GM18867 (cell line): ENCODE results near the gene KIF5A.
A peak's percentile ranks its signal among the peaks of the same experiment; 100 is the strongest.
"Not testable (repeated sequence)": the region's sequence is repeated elsewhere in the genome, so short reads cannot be mapped to it uniquely, and the experiment has no call there.

ENCODE experiments used
- ATAC-seq: cut with Tn5 transposase; IDR thresholded peaks from one replicate; pipeline ENCODE4 v1.9.1; 2021; ENCODE audit warnings: mild to moderate bottlenecking, moderate library complexity; ENCODE audit not compliant: unreplicated experiment

KIF5A gene

DNA sequence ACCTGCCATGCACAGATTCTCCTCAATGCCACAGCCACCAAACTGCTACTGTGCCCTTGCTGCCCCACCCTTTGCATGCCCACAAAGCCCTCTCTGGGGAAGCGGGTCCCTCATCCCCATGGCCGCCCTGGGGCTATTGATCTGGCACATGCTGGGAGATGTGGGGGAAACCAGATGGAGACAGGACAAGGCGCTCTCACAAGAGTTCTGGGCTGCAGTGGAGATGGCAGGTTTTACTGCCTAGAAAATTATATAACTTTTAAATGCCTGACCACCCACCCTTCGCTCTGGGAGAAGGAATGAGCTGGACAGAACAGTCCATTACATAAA, 30.6 kb downstream of the KIF5A start:
- ATAC-seq: no peak

DNA sequence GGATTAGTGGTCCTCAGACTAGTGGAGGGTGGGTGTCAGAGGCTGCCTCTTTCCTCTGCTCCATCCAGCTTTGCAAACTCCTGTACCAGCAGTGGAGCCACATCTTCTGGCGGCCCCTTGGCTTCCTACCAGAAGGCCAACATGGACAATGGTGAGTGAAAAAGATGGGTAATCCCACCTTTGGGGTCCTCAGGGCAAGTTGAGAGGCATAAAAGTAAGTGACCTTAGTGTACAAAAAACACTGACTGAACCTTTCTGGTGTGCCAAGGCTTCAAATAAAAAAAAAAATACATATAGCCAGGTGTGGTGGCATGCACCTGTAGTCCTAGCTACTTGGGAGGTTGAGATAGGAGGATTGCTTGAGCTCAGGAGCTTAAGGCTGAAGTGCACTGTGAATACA, 32.0 kb downstream of the KIF5A start:
- ATAC-seq: no peak

DNA sequence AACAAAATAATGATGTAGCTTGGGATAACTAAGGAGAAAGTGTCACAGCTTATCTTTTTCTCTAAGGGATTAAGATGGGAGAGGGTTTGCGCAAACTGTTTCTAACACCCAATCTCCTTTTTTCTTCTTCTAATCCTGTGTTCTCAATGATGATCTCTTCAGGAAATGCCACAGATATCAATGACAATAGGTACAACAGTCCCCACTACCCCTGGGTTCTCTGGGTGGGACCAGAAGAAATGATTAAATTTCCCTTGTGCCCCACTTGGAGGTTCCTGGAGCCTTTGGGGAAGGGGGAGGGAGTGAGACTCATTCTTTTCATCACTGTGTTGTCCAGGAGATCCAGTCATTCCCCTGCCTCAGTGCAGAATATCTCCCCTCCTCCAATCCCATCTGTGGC, 32.6 kb downstream of the KIF5A start:
- no peak for ATAC-seq

DNA sequence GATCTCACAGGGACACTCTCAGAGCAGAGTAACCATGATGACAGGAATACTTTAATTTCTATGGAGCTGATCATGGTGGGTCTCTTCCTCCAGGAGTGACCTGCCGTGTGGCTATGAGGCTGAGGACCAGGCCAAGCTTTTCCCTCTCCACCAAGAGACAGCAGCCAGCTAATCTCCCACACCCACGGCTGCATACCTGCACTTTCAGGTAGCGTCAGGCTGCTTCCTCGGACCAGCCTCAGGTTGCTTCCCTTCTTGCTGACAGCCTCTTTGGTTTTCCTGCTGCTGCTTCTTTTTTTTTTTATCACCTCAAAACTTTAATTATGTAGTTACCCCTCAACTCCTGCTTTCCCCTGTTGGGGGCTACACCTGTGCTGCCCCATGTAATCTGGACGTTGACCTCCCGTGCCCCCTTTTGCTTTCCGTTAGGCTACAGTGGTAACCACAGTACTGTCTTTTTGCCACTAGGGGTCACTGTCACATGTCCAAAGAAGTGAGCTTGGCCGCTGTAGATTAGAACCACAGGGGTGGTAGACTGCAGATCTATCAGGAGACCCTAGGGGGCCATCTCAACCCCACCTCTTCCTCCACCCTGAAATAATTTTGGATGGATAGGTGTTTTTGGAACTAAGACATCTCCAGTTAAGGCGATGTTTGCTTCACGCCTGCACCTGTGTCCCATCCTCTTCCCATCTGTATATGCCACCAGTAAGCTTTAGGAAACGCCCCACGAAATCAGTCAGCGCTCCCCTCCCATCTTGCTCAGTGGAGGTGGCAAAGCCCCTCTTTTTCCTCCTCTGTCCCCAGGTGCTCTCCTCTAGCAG, 33.4 kb downstream of the KIF5A start:
- peak; percentile 96 for ATAC-seq

DNA sequence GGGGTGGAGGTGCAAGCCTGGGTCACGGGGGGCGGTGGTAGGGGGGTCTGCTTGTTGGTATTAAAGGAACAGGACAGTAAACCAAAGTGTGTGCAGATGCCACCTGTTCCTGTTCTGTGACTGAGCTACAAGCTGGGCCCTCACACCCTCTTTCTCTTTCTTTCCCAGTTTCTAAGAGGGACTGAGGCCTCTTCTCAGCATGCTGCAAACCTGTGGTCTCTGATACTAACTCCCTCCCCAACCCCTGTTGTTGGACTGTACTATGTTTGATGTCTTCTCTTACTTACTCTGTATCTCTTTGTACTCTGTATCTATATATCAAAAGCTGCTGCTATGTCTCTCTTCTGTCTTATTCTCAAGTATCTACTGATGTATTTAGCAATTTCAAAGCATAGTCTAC, 34.2 kb downstream of the KIF5A start:
- no peak for ATAC-seq

DNA sequence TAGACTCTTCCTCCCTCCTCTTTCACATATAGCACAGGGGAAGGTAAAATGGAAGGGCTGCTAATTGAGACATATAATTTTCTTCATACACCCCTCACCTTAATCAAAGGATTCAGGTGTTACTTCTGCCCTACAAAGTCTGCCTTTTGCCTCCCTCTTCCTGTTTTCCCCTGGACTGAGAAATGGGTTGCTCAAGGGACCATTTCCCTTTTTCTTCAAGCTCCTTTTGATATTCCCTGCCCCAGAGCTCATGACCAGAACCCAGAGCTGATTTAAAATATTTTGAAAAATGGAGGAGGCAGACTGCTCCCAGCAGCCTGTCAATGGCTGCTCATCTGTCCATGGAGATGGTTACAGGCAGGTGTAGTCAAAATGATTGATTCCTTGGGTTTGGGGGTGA, 34.8 kb downstream of the KIF5A start:
- no peak for ATAC-seq

DNA sequence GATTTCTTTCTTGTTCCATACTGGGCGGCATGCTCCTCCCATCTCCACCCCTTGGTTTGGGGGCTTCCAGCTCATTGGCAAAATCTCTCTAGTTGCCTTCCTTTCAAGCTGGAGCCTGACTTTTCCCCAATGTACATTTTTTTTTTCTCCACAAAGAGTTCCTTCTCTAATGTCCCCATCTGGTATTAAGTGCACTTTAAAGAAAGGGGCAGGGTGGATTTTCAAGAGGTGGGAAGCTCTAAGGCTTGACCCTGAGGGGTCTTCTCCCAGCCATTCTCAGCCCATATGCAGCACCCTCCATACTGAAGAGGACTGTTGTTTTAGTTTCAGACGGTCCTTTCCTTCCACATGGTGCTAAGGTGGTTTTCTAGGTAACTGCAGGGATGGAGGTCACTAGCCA, 35.3 kb downstream of the KIF5A start:
- no peak for ATAC-seq

DNA sequence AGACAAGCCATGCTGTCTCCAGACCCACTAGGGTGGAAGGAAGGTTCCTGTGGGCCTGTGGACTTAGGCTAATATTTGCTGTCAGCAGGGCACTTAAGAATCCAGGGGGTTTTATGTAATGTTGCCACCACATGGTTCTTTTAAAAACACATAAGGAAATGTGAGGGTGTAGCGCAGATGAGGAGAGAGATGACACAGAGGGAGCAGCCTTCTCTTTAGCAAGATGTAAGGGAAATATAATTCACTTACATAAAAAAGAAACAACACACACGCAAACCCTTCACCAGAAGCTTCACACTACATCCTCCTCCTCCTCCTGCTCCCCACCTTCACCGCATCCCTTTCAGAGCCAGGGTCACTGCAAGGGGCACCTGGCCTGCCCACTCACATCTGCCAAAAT, 36.3 kb downstream of the KIF5A start:
- ATAC-seq: no peak

DNA sequence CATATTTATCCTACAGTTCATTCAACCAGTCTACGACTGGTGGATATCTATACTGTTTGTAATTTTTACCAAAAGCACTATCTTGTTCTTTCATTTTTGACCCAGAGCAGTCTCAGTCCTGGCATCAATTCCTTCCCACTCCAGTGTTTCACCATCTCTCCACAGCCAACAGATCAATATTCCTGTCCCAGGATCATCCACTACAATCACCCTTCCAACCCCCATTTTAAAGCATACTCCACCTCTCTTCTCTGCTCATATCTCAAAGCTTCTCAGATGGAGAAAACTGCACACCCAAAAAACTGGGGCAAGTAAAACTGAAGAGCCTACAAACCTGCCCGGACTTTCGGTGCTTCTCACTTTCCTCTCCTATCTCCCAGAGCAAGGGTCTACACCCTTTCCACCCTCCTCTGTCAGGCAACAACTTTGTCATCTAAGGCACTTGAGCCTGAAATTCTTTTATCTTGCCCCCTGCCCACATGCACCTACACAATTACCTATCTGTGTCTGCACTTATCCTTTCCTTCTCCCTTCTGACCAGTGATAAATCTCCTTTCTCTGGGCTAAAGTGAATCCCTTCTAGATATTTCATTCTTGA, 37.1 kb downstream of the KIF5A start:
- ATAC-seq: no peak

DNA sequence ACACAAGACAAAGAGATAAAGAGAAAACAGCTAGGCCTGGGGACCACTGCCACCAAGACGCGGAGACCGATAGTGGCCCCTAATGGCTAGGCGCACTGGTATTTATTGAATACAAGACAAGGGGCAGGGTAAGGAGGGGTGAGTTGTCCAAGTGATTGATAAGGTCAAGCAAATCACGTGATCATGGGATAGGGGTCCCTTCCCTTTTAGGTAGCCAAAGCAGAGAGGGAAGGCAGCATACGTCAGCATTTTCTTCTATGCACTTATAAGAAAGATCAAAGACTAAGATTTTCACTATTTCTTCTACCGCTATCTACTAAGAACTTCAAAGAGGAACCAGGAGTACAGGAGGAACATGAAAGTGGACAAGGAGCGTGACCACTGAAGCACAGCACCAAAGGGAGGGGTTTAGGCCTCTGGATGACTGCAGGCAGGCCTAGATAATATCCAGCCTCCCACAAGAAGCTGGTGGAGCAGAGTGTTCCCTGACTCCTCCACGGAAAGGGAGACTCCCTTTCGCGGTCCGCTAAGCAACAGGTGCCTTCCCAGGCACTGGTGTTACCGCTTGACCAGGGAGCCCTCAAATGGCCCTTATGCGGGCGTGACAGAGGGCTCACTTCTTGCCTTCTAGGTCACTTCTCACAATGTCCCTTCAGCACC, 39.2 kb downstream of the KIF5A start:
- not testable (repeated sequence) for ATAC-seq

DNA sequence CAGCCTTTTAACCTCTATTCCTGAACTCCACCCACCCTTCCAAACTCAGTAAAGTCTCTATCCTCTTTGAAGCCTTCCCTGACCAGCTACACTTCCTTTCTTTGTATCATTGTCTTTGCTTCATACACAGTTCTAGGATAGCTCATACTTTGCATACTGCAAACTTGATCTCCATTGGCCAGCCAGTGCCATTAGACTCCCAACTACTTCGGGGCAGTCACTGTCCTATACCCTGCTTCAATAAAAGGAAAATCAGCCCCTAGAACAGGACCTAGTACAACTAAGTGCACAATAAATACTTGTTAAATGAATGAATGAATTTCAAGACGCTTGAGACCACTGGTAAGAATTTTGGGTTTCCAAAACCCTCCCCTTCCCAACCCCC, 40.6 kb downstream of the KIF5A start:
- no peak for ATAC-seq

DNA sequence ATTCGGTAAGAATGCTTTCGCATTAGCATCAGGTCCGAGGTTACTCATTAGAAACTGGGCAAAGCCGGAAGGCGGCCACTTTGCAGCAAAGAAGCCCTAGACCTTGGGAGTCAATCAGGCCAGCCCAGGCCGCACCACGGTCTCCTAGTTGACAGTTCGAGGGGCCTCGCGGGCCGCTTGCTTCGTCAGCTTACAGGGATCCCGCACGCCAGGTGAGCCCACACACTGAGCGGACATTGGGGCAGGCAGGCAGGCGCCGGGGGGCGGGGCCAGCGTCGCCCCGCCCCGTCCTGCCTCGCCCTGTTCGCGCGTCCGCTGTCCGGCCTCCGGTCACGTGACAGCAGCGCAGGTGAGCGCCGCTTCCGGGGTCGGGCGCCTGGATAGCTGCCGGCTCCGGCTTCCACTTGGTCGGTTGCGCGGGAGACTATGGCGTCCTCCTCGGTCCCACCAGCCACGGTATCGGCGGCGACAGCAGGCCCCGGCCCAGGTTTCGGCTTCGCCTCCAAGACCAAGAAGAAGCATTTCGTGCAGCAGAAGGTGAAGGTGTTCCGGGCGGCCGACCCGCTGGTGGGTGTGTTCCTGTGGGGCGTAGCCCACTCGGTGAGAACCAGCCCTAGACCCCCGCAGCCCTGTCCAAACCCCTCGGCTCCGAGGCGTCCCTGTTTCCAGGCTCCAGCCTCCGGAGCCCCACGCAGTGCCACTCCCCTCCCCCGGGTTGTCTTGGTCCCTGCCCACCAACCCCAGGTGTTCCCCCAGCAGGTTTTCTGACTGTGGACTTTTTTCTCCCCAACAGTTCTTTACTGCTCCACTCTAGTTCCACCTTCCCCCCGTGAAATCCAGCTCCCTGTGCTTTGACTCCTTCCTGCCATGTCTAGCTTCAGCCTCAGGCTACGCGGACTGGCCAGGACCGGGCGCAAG, 41.3 kb downstream of the KIF5A start, which contains the start of gene PIP4K2C:
Gene PIP4K2C, plus strand, starts transcription at position 329 of the 918 bp plus-strand sequence. Its CDS starts 98 bp downstream, at position 427.
- peak; percentile 94 for ATAC-seq

DNA sequence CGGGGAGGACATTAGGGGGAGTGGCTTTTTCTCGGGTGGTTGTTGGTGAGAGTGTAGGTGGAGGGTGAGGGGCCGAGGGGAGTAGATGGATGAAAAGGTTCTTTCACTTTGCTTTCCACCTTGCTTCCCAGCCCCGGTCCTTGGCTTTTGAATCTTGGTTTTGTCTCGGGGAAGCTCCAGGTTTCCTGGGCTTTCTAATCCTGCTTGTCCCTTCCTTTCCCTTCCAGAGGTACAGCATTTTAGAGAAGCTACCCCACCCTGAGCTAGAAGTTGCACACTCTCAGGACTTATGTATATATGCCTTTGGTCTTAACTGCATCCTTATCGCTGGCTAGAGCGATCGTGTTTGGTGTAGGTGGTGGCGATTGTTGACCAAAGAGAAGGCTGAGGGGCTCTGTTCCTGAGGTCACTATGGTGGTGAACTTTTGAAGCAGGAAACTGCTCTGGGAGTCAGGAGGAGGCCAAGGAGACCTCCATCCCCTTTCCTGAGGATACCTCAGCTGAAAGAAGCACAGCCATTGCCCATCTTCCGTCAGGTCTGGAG, 42.0 kb downstream of the KIF5A start:
- peak; percentile 4 for ATAC-seq

DNA sequence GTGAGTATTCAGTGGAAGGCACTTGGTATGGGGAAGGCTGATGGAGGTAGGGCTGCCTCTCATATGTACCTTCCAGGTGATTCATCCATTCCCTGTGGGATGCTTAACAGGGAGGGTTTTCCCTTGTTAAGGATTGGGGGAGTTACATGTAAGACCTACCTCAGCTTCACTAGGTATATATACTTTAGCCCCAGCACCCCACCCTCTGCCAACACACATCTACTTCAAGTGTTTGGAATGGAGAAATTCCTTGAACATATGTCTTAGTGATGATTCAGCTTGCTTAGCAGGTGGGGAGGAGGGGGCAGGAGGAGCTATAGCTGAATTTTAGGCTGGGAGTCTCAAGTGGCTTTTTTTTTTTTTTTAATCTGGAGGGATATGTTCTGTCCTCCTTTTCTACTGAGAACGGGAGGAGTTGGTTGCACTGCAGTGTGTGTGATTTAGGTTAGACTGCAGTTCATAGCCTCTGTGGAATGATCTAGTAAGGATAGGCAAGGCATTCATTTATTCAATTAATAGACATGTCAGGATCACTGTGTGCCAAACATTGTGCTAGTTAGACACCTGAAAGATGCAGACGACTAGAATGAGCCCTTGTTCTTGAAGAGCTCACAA, 42.8 kb downstream of the KIF5A start:
- ATAC-seq: no peak

DNA sequence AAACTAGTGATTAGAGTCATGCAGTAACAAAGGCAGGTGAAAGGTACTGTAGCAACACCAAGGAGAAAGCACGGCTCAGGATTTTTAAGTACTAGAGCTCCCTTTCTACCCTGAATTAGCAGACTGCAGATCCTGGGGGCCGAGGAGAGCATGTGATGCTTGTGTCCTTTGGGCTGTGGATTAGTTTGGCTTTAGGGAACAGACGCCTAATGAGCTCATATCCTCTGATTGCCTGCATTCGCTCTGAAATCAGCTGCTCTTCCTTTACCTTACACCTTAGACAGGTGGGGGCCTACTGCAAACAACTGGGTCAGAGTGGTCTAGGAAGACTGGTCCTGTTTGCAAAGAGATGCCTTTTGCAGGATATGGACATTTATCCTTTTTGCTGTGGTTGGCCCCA, 43.3 kb downstream of the KIF5A start:
- no peak for ATAC-seq

DNA sequence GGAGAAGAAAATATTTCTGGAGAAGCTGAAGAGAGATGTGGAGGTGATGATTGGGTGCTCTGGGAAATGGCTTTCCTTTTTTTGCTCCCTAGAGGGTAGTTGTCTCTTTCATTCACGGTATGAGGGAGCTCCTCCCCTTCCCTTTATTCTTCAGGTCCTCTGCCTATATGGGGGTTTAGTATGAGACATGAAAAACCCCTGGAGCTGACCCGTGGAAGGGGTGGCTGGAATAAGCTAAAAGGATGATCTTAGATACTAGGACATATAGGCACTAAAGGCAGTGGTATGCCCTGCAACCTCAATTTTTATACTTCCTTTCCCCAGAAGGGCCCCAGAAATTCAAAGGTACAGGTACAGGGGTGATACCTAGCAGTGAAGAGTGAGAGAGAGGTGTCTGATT, 50.6 kb downstream of the KIF5A start:
- no peak for ATAC-seq

DNA sequence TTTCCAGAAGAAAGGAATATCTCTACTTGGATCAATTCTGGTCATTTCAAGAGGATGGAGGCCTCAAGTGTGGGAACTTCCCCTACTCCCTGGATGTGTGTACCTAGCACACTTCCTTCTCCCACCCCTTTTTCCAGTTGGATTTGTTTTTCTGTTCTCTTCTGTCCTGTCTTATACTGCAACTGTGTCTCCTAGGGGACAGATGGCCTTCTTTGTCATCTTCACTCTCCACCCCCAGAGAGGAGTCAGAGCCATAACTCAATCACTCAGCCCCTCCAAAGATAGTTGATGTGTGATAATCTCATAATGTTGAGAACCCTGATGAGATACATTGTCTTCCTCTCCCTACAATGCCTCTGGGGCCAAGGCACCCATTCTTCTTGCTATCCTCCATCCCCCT, 52.7 kb downstream of the KIF5A start:
- no peak for ATAC-seq

DNA sequence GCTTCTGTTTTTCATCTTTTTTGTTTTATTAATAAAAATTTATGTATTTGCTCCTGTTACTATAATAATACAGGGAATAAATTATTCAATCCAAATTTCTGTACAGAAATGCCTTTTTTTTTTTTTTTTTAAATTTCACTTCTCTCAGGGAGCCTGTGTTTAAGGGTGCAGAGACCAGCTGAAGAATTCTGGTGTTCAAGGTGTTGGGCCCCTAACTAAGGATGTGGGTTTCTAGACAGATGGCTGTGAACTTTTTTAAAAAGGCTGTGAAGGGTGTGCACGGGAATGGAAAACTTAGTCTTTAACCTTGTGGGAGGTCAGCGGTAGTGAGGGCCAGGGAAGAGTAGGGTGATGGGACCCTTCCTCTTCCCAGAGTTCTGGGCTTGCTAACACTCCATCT, 53.5 kb downstream of the KIF5A start:
- ATAC-seq: no peak

DNA sequence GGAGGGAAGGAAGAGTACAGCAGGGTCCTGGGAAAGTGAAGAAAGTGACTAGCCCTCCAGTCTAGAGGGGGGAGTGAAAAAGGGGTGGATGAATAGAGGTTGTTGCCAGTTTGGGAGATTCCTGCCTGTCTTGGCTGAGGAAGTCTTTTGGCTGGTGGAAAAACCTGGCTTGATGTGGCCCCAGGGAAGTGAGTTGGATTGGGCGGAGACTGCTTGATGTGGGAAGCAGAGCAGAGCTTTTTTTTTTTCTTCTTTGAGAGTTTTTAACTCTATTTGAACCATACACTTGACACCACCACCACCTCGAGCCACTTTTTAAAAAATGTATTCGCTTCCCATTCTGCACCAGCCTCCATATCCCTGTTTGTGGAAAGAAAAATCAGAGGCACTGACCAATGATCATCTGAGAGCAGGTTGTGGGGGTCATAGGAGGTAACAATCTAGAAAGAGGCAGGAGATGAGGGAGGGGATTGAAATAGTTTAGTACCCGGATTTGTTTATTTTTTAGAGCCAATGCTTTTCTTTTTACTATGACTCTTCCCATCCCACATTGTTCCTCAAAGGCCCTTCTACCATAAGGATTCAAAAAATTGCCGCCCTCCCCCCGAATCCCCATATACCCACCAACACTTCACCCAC, 54.1 kb downstream of the KIF5A start:
- no peak for ATAC-seq

DNA sequence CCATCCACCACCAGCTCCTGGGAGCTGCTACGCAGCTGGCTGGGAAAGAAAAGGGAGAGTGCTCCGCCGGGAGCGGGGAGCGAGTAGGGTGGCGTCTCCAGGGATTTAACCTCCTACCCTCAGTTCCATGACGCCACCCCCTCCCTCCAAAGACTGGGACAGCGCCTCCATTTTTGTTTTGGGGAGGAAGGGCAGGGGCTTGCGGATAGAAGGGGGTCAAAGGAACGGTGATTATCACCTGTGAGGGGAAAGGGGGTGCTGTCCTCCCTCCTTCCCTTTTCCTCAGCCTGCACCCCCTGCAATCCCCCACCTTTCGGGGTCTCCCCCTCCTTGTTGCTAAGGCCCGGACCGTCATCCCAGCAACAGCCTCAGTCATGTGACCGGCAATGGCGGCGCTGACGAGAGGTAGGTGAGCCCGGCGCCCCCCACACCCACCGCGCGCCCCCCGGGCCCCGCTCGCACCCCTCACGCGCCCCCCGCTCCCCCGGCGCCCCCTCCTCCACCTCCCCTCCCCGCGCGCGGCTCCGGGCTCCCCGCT, 54.7 kb downstream of the KIF5A start, which contains the start of gene DTX3:
Gene DTX3, plus strand, starts transcription at position 371 of the 538 bp plus-strand sequence. CDS start 1,694 bp downstream, outside the sequence.
- ATAC-seq: no peak
